Keratinocyte (primary cell): ENCODE data around the gene ADGRV1. TPM values are rescaled to one million over a fixed set of nuclear protein-coding genes. Genes with fewer than 3 reads are reported as not detected.

ENCODE experiments used
- DNase-seq: peaks from one replicate; pipeline ENCODE4 v3.0.0-alpha.2; 2011; ENCODE audit warnings: low read depth, missing footprints, low spot score
- FAIRE-seq: peaks from 2 replicates; lab custom pipeline; 2011; peaks lifted over from hg19 to GRCh38; lab: Jason Lieb, UNC
- H2AFZ ChIP-seq: 2 replicates; pipeline ENCODE4 v1.6.0; 2012; ENCODE audit warnings: low read length, control low read depth, inconsistent platforms; ENCODE audit not compliant: control insufficient read depth
- H3K27ac ChIP-seq: 2 replicates; pipeline ENCODE4 v1.5.1; 2011; ENCODE audit warnings: low read length; ENCODE audit not compliant: control insufficient read depth, insufficient read depth
- H3K27me3 ChIP-seq: 3 replicates; pipeline ENCODE4 v1.6.0; 2011; ENCODE audit warnings: low read length; ENCODE audit not compliant: control insufficient read depth, insufficient read depth; ENCODE audit errors: extremely low read depth
- H3K36me3 ChIP-seq, 2 experiments: 2 replicates in 1 of 2; 3 replicates in 1 of 2; pipeline ENCODE4 v1.5.1; 2011; ENCODE audit warnings: low read length in 2 of 2, mild to moderate bottlenecking in 1 of 2; ENCODE audit not compliant: control insufficient read depth in 2 of 2, insufficient read depth in 2 of 2; ENCODE audit errors: extremely low read depth in 1 of 2
- H3K4me1 ChIP-seq: 3 replicates; pipeline ENCODE4 v1.5.1; 2011; ENCODE audit warnings: low read length; ENCODE audit not compliant: control insufficient read depth, insufficient read depth; ENCODE audit errors: extremely low read depth
- H3K4me2 ChIP-seq: 3 replicates; pipeline ENCODE4 v1.6.0; 2011; ENCODE audit warnings: low read depth, low read length; ENCODE audit not compliant: control insufficient read depth, insufficient read depth; ENCODE audit errors: extremely low read depth
- H3K4me3 ChIP-seq, 3 experiments: fragments of 200-600 bp in 1 of 3; sonication (generic) in 1 of 3; 2 replicates in 2 of 3; 3 replicates in 1 of 3; pipeline ENCODE4 v1.5.1; 2011 to 2016; ENCODE audit warnings: low read length in 3 of 3, mild to moderate bottlenecking in 3 of 3, control low read depth in 2 of 3, inconsistent platforms in 1 of 3, low read depth in 1 of 3, mixed read lengths in 1 of 3, mixed run types in 1 of 3, moderate library complexity in 1 of 3; ENCODE audit not compliant: control insufficient read depth in 2 of 3, insufficient read depth in 2 of 3; ENCODE audit errors: extremely low read depth in 1 of 3
- H3K79me2 ChIP-seq: 2 replicates; pipeline ENCODE4 v1.6.0; 2012; ENCODE audit warnings: low read length; ENCODE audit not compliant: control insufficient read depth, insufficient read depth
- H3K9ac ChIP-seq: 3 replicates; pipeline ENCODE4 v1.6.0; 2011; ENCODE audit warnings: low read length; ENCODE audit not compliant: control insufficient read depth, insufficient read depth; ENCODE audit errors: extremely low read depth
- H3K9me1 ChIP-seq: 3 replicates; pipeline ENCODE4 v1.6.0; 2011; ENCODE audit warnings: low read length; ENCODE audit not compliant: control insufficient read depth, insufficient read depth; ENCODE audit errors: extremely low read depth
- H3K9me3 ChIP-seq: 2 replicates; pipeline ENCODE4 v1.5.1; 2012; ENCODE audit warnings: low read depth, low read length; ENCODE audit not compliant: control insufficient read depth
- H4K20me1 ChIP-seq: 3 replicates; pipeline ENCODE4 v1.6.0; 2011; ENCODE audit warnings: low read length; ENCODE audit not compliant: control insufficient read depth, insufficient read depth; ENCODE audit errors: extremely low read depth
- EZH2 ChIP-seq: IDR thresholded peaks from one replicate; pipeline ENCODE4 v1.6.1; 2012; ENCODE audit warnings: inconsistent platforms, mild to moderate bottlenecking, low read length, moderate library complexity
- dilution Hi-C: fragments of 300-500 bp; cut with MboI; formaldehyde crosslinking; loops from one replicate; pipeline ENCODE4 v1.7.0; 2020; ENCODE audit warnings: low sequenced_read_pairs; ENCODE audit not compliant: extremely low pct_ligation_motif_present
- polyA plus RNA-seq, 5 experiments: library from polyadenylated mRNA; depleted of rRNA in 3 of 5; stranded (reverse) in 3 of 5; stranded (forward) in 1 of 5; unstranded in 1 of 5; fragments of >200 nt; gene quantifications; 1 replicate in 1 of 5; 2 replicates in 3 of 5; 3 replicates in 1 of 5; pipeline versions ENCODE4 v1.2.1 to v1.2.3, GENCODE V29; 2011 to 2012; ENCODE audit warnings: missing spikeins in 2 of 5, low read depth in 1 of 5, low replicate concordance in 1 of 5
- TF ChIP-seq, protein P1 (sequence below), 3 experiments: IDR thresholded peaks in 1 of 3; conservative IDR thresholded peaks in 1 of 3; optimal IDR thresholded peaks in 1 of 3; 2 replicates in 2 of 3; 3 replicates in 1 of 3; pipeline versions ENCODE3 to v1.5.1; 2011; ENCODE audit warnings: low read length in 3 of 3, mild to moderate bottlenecking in 3 of 3, moderate library complexity in 2 of 3, control low read depth in 1 of 3, inconsistent platforms in 1 of 3; ENCODE audit not compliant: insufficient read depth in 2 of 3; ENCODE audit errors: extremely low read depth in 1 of 3

The ADGRV1 gene
- polyA plus RNA-seq, 1 donor (not counting 4 experiments of a cell fraction or from before 2014, with no cell fraction given), result 0.05 TPM

DNA sequence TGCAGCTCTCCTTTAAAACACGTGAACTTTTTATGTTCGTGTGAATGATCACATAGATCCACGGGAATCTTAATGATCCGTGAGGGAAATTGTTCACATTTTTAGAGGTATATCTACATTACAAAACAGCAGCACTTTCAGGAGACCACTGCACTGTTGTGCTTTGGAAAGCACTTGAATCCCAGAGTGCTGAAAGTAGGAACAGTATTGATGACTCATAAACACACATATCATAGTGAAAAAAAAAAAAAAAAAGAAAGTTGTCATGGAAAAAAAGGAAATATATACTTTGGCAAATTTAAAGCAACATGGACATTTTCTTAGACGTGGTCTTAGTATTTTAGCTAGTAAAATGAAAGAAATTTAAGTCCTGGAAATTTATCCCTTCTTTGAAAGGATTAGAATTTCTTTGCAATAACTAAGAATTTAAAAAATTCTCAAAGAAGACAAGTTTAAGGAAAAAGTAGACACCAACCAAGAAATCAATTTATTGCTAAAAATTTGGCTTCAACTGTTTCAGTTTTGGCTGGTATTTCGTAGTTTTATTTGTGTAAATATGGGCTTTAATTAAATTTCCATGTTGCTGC, 55.4 kb downstream of the ADGRV1 start:
- Histone ChIP-seq H2AFZ (no peak overlapping the region), H4K20me1 (no peaks in the 10 kb centered on the region), H3K27ac (no peak overlapping the region), H3K4me3 (no peak overlapping the region), H3K79me2 (no peaks in the 10 kb centered on the region), H3K4me1 (no peaks in the 10 kb centered on the region), H3K27me3 (no peaks in the 10 kb centered on the region), H3K4me2 (no peak overlapping the region), H3K9ac (no peak overlapping the region), H3K9me1 (no peaks in the 10 kb centered on the region), H3K9me3 (no peaks in the 10 kb centered on the region), H3K36me3 (no peaks in the 10 kb centered on the region)
- DNase-seq (no peak), FAIRE-seq (no peak)
- dilution Hi-C loops, result no loop called here
- TF ChIP-seq, protein P1, sequence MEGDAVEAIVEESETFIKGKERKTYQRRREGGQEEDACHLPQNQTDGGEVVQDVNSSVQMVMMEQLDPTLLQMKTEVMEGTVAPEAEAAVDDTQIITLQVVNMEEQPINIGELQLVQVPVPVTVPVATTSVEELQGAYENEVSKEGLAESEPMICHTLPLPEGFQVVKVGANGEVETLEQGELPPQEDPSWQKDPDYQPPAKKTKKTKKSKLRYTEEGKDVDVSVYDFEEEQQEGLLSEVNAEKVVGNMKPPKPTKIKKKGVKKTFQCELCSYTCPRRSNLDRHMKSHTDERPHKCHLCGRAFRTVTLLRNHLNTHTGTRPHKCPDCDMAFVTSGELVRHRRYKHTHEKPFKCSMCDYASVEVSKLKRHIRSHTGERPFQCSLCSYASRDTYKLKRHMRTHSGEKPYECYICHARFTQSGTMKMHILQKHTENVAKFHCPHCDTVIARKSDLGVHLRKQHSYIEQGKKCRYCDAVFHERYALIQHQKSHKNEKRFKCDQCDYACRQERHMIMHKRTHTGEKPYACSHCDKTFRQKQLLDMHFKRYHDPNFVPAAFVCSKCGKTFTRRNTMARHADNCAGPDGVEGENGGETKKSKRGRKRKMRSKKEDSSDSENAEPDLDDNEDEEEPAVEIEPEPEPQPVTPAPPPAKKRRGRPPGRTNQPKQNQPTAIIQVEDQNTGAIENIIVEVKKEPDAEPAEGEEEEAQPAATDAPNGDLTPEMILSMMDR (optimal IDR thresholded peaks at IDR 0.05 in 1 of 3, IDR thresholded peaks at IDR 0.05 in 1 of 3, conservative IDR thresholded peaks at IDR 0.05 in 1 of 3; ENCODE audit: extremely low read depth in 1 of 3, insufficient read depth in 2 of 3, low read length in 3 of 3), result no peak
- no peak for TF ChIP-seq EZH2

DNA sequence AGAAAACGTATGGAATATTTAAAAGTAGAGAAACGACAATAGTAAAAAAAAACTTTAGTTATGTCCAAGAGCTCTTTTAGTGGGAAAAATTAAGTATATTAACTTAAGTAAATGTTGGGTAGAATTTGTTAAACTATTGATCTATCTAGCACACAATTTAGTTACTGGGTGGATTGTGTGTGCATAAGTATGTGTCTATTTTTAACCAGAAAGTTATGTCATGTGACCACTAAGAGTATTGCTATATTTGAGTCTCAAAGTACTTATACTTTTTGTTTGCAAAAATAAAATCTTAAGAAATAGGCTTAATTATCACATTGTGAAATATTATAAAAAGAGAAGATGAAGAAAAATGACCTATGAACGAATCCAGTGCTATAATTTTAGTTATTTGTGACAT, 56.8 kb downstream of the ADGRV1 start:
- TF ChIP-seq, protein P1 (optimal IDR thresholded peaks at IDR 0.05 in 1 of 3, IDR thresholded peaks at IDR 0.05 in 1 of 3, conservative IDR thresholded peaks at IDR 0.05 in 1 of 3; ENCODE audit: extremely low read depth in 1 of 3, insufficient read depth in 2 of 3, low read length in 3 of 3), result no peak
- no peak for TF ChIP-seq EZH2
- Histone ChIP-seq H3K27me3 (no peaks in the 10 kb centered on the region), H3K9ac (no peak overlapping the region), H3K9me1 (no peaks in the 10 kb centered on the region), H3K27ac (no peak overlapping the region), H3K36me3 (no peaks in the 10 kb centered on the region), H3K79me2 (no peaks in the 10 kb centered on the region), H4K20me1 (no peaks in the 10 kb centered on the region), H3K4me2 (no peak overlapping the region), H3K9me3 (no peaks in the 10 kb centered on the region), H2AFZ (no peak overlapping the region), H3K4me3 (no peak overlapping the region), H3K4me1 (no peaks in the 10 kb centered on the region)
- FAIRE-seq (no peak), DNase-seq (no peak)
- dilution Hi-C loops, result no loop called here
